ENCODE measurements around the gene UGT3A2.

The UGT3A2 gene

DNA sequence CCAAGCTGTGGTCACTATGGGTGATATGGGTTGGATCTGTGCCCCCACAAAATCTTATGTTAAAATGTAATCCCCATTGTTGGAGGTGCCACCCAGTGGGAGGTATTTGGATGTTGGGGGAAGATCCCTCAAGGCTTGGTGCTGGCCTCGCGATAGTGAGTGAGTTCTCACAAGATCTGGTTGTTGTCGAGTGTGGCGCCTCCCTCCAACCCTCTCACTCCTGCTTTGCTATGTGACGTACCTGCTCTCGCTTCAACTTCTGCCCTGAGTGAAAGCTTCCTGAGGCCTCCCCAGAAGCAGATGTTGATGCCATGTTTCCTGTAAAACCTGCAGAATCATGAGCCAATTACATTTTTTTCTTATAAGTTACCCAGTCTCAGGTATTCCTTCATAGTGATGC is 35.5 kb downstream of the UGT3A2 start:
- Histone ChIP-seq H3K4me3 (ENCODE audit: low read depth in 1 of 2, low read length in 2 of 2) (no peak overlapping the region), H3K9me3 (ENCODE audit: insufficient read depth, low read length, severe bottlenecking) (no peaks in the 10 kb centered on the region), H3K9ac (ENCODE audit: low read depth, low read length) (no peak overlapping the region), H3K27me3 (ENCODE audit: insufficient read depth, low read length, poor library complexity) (no peaks in the 10 kb centered on the region), H4K20me1 (ENCODE audit: insufficient read depth, low read length) (no peaks in the 10 kb centered on the region), H3K36me3 (ENCODE audit: insufficient read depth, low read length) (no peaks in the 10 kb centered on the region), H3K27ac (ENCODE audit: low read length) (peak overlapping the region; percentile 41; the same call in 1 of the 2 replicates), H3K4me1 (ENCODE audit: insufficient read depth, low read length) (peaks cover 10% of the 10 kb centered on the region; the same call in 1 of the 2 replicates), H3K79me2 (ENCODE audit: insufficient read depth, low read length) (no peaks in the 10 kb centered on the region), H3K4me2 (ENCODE audit: insufficient read depth, low read length) (no peak overlapping the region), H2AFZ (ENCODE audit: low read depth, low read length) (no peak overlapping the region)
- no peak for DNase-seq
- no peak for TF ChIP-seq EZH2 (IDR thresholded peaks at IDR 0.05; ENCODE audit: borderline replicate concordance, low read depth, low read length, severe bottlenecking)
- TF ChIP-seq, protein P1, sequence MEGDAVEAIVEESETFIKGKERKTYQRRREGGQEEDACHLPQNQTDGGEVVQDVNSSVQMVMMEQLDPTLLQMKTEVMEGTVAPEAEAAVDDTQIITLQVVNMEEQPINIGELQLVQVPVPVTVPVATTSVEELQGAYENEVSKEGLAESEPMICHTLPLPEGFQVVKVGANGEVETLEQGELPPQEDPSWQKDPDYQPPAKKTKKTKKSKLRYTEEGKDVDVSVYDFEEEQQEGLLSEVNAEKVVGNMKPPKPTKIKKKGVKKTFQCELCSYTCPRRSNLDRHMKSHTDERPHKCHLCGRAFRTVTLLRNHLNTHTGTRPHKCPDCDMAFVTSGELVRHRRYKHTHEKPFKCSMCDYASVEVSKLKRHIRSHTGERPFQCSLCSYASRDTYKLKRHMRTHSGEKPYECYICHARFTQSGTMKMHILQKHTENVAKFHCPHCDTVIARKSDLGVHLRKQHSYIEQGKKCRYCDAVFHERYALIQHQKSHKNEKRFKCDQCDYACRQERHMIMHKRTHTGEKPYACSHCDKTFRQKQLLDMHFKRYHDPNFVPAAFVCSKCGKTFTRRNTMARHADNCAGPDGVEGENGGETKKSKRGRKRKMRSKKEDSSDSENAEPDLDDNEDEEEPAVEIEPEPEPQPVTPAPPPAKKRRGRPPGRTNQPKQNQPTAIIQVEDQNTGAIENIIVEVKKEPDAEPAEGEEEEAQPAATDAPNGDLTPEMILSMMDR (IDR thresholded peaks at IDR 0.05; ENCODE audit: borderline replicate concordance, extremely low read depth, low read length, poor library complexity, severe bottlenecking) = no peak
- ATAC-seq (ENCODE audit: insufficient read depth, low read depth) = no peak

DNA sequence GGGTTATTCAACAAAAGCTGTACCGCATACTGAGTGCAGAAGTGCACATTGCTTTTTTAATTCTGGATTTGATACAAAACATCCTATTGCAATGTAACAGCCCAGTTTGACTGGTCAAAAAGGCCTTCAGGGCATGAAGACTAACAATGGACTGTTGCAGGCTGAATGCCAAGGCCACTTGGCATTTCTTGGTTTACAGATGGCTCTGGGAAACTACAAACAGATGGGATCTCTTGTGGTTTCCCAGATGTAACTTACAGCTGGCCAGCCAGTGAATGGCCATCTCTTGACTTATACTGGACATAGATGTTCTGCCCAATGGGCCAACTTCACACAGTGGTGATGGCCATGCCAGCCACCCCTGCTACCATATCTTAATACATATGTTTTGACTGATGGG is 36.8 kb downstream of the UGT3A2 start:
- H2AFZ ChIP-seq (ENCODE audit: low read depth, low read length) = no peak overlapping the region
- TF ChIP-seq, protein P1 (IDR thresholded peaks at IDR 0.05; ENCODE audit: borderline replicate concordance, extremely low read depth, low read length, poor library complexity, severe bottlenecking) = no peak
- TF ChIP-seq EZH2 (IDR thresholded peaks at IDR 0.05; ENCODE audit: borderline replicate concordance, low read depth, low read length, severe bottlenecking) = no peak
- peak overlapping the region; percentile 17; the same call in 1 of the 2 replicates for H3K27ac ChIP-seq (ENCODE audit: low read length)
- H3K36me3 ChIP-seq (ENCODE audit: insufficient read depth, low read length) = no peaks in the 10 kb centered on the region
- no peak overlapping the region for H3K9ac ChIP-seq (ENCODE audit: low read depth, low read length)
- H3K4me3 ChIP-seq (ENCODE audit: low read depth in 1 of 2, low read length in 2 of 2) = no peak overlapping the region
- no peaks in the 10 kb centered on the region for H3K79me2 ChIP-seq (ENCODE audit: insufficient read depth, low read length)
- H4K20me1 ChIP-seq (ENCODE audit: insufficient read depth, low read length) = no peaks in the 10 kb centered on the region
- DNase-seq = no peak
- H3K4me2 ChIP-seq (ENCODE audit: insufficient read depth, low read length) = no peak overlapping the region
- peaks cover 10% of the 10 kb centered on the region; the same call in 1 of the 2 replicates for H3K4me1 ChIP-seq (ENCODE audit: insufficient read depth, low read length)
- no peak for ATAC-seq (ENCODE audit: insufficient read depth, low read depth)
- no peaks in the 10 kb centered on the region for H3K27me3 ChIP-seq (ENCODE audit: insufficient read depth, low read length, poor library complexity)
- no peaks in the 10 kb centered on the region for H3K9me3 ChIP-seq (ENCODE audit: insufficient read depth, low read length, severe bottlenecking)

DNA sequence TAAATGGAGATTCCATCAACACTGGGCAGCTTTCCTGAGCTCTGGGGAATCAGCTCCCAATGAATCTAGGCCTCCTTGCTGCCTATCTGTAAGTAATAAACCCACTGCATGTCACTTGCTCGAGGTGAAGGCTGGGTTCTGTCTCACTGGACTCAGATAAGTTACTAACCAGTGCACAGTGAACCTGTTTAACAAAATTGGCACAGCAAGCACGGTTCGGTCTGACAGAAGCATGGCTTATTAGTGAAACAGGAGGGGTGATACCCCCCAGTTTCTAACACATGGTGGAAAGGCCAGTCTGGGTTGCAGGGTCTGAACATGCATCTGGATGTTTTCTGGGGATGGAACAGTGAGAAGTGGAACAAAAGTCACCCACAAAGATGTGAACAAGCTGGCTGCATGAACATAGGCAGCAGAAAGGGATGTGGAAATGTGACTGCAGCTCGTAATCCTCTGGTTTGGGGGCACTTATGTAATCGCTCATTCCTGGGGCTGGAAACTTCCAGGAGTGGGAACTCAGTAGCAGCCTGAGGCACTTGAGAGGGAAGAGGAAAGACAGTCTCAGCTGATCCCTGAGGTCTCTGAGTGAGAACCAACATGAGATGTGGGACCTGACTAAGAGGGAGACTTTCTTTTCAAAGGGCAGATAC is 37.7 kb downstream of the UGT3A2 start:
- H3K36me3 ChIP-seq (ENCODE audit: insufficient read depth, low read length) = no peaks in the 10 kb centered on the region
- H3K79me2 ChIP-seq (ENCODE audit: insufficient read depth, low read length) = no peaks in the 10 kb centered on the region
- H3K9ac ChIP-seq (ENCODE audit: low read depth, low read length) = no peak overlapping the region
- DNase-seq = no peak
- no peak overlapping the region for H3K27ac ChIP-seq (ENCODE audit: low read length)
- H3K4me1 ChIP-seq (ENCODE audit: insufficient read depth, low read length) = peaks cover 10% of the 10 kb centered on the region; the same call in 1 of the 2 replicates
- no peak overlapping the region for H3K4me2 ChIP-seq (ENCODE audit: insufficient read depth, low read length)
- no peaks in the 10 kb centered on the region for H3K27me3 ChIP-seq (ENCODE audit: insufficient read depth, low read length, poor library complexity)
- no peak for ATAC-seq (ENCODE audit: insufficient read depth, low read depth)
- H4K20me1 ChIP-seq (ENCODE audit: insufficient read depth, low read length) = no peaks in the 10 kb centered on the region
- no peaks in the 10 kb centered on the region for H3K9me3 ChIP-seq (ENCODE audit: insufficient read depth, low read length, severe bottlenecking)
- no peak overlapping the region for H2AFZ ChIP-seq (ENCODE audit: low read depth, low read length)
- TF ChIP-seq, protein P1 (IDR thresholded peaks at IDR 0.05; ENCODE audit: borderline replicate concordance, extremely low read depth, low read length, poor library complexity, severe bottlenecking) = no peak
- TF ChIP-seq EZH2 (IDR thresholded peaks at IDR 0.05; ENCODE audit: borderline replicate concordance, low read depth, low read length, severe bottlenecking) = no peak
- no peak overlapping the region for H3K4me3 ChIP-seq (ENCODE audit: low read depth in 1 of 2, low read length in 2 of 2)
